Measurements from ENCODE around the gene NDUFV1. TPM values are rescaled to one million over a fixed set of nuclear protein-coding genes. Genes with fewer than 3 reads are reported as not detected.
"Not testable (repeated sequence)": the region's sequence is repeated elsewhere in the genome, so short reads cannot be mapped to it uniquely, and the experiment has no call there.

NDUFV1 gene
- total RNA-seq, 2 donors from 2014 or later, result 424 to 522 TPM

GRCh38 chr11:67600324-67601029 lies 6.3 kb upstream of the NDUFV1 start:
- Histone ChIP-seq H3K4me3 (no peak overlapping the region), H3K4me1 (no peaks in the 10 kb centered on the region), H3K36me3 (no peaks in the 10 kb centered on the region), H3K27me3 (no peaks in the 10 kb centered on the region), H3K27ac (no peak overlapping the region), H3K9me3 (peaks cover 0 to 4% of the 10 kb centered on the region in 2 donors)
- no peak for DNase-seq (ENCODE audit: low spot score)
- no peak for TF ChIP-seq CTCF (IDR thresholded peaks at IDR 0.05)

DNA sequence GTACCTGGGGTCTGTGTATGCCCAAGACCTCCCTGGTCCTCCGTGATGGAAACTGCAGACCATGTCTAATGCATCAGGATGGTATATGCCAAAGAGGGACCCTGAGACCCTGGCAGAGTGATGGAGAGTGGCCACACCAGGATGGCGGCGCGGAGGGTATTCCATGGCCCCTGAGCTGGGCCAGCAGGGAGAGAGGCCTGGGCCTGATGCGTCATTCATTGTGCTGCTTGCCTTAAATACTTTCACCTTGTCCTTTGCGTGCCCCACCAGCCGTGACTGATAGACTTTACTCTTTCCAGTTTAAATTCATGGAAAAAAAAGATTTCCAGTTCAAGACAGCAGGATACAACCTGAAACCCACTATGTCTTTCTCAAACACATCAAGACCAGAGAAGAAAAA lies 5.6 kb upstream of the NDUFV1 start:
- Histone ChIP-seq H3K4me1 (peaks cover 0 to 4% of the 10 kb centered on the region in 2 donors), H3K36me3 (no peaks in the 10 kb centered on the region), H3K4me3 (no peak overlapping the region), H3K27me3 (no peaks in the 10 kb centered on the region), H3K9me3 (peaks cover 0 to 4% of the 10 kb centered on the region in 2 donors), H3K27ac (no peak overlapping the region)
- DNase-seq (ENCODE audit: low spot score), result no peak
- TF ChIP-seq CTCF (IDR thresholded peaks at IDR 0.05), result no peak

DNA sequence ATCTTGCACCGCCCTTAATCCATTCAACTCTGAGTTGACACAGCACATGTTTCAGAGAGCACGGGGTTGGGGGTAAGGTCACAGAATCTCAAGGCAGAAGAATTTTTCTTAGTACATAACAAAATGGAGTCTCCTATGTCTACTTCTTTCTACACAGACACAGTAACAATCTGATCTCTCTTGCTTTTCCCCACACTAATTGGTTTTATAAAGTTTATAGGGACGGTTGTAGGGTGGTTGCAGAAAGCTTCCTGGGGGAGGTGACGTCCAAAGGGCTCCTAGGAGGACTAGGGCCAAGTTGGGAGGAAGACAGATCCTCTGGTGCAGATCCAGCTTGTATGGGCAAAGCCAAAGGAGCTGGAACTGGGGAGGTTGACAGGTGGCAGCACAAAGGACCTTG lies 2.6 kb upstream of the NDUFV1 start:
- DNase-seq (ENCODE audit: low spot score); H3K27me3 ChIP-seq; H3K36me3 ChIP-seq; H3K4me3 ChIP-seq; H3K27ac ChIP-seq; H3K9me3 ChIP-seq: not testable (repeated sequence)
- peaks cover 0 to 24% of the 10 kb centered on the region in 2 donors for H3K4me1 ChIP-seq

DNA sequence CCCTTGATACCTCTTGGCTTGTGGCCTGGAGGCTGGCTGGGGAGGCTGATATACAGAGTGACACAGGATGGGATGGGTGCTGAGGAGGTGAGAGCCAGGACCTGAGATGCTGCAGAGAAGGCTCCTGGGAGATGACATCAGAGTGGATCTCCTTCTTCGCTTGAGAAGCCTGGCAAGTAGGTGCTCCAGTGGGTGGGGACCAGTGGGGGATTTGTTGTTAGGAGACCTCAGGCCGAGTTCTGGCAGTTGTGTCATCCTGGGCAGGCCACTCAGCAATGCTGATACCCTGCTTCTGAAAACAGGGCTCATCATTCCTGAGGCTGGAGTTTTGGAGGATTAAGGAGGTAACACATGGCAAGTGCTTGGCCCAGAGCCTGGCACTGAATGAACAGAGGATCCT lies 1.9 kb upstream of the NDUFV1 start:
- no peak for TF ChIP-seq CTCF (IDR thresholded peaks at IDR 0.05)
- Histone ChIP-seq H3K4me3 (no peak overlapping the region), H3K36me3 (peaks cover 14% of the 10 kb centered on the region), H3K9me3 (no peaks in the 10 kb centered on the region), H3K27ac (no peak overlapping the region), H3K4me1 (peaks cover 0 to 24% of the 10 kb centered on the region in 2 donors), H3K27me3 (no peaks in the 10 kb centered on the region)
- DNase-seq (ENCODE audit: low spot score), result no peak

- Histone ChIP-seq H3K27ac (peak overlapping the region in 1 of 2 donors; percentile 93), H3K4me3 (no peak overlapping the region), H3K27me3 (no peaks in the 10 kb centered on the region), H3K4me1 (peaks cover 0 to 24% of the 10 kb centered on the region in 2 donors), H3K36me3 (peaks cover 20% of the 10 kb centered on the region), H3K9me3 (no peaks in the 10 kb centered on the region)
- no peak for DNase-seq (ENCODE audit: low spot score)
- TF ChIP-seq CTCF (IDR thresholded peaks at IDR 0.05), result no peak
Measured at GRCh38 chr11:67605231-67606011, 1.3 kb upstream of the NDUFV1 start.

- Histone ChIP-seq H3K4me1 (peaks cover 0 to 24% of the 10 kb centered on the region in 2 donors), H3K4me3 (peak overlapping the region; percentile 95 to 99), H3K36me3 (peaks cover 27% of the 10 kb centered on the region), H3K9me3 (no peaks in the 10 kb centered on the region), H3K27me3 (no peaks in the 10 kb centered on the region), H3K27ac (peak overlapping the region; percentile 93 to 94)
- no peak for DNase-seq (ENCODE audit: low spot score)
- no peak for TF ChIP-seq CTCF (IDR thresholded peaks at IDR 0.05)
Measured at GRCh38 chr11:67606093-67606491, 644 bp upstream of the NDUFV1 start.

Measured in right atrium auricular region (tissue), 2 donors.